Measurements from ENCODE around the gene DES. TPM values are rescaled to one million over a fixed set of nuclear protein-coding genes. Genes with fewer than 3 reads are reported as not detected.

DES gene
- total RNA-seq, 1 donor = 3.3 TPM

DNA sequence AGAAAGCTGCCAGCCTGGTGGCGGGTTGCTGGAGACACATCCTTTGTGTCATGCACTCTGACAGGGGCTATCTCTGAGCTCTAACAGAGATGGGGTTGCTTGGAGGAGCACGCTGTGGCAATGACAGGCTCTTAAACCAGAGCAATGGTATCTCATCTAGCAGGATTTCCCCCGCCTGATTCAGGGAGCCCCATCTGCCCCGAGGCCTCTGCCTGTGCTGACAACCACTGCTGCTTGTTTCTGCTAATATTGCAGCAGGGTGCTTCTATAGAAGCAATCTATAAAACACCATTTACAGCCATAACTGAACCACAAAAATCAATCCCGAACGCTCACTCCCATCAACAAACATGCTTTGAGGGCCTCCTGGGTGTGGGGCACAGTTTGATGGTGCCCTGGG lies 17.6 kb upstream of the DES start:
- TF ChIP-seq, protein P1, sequence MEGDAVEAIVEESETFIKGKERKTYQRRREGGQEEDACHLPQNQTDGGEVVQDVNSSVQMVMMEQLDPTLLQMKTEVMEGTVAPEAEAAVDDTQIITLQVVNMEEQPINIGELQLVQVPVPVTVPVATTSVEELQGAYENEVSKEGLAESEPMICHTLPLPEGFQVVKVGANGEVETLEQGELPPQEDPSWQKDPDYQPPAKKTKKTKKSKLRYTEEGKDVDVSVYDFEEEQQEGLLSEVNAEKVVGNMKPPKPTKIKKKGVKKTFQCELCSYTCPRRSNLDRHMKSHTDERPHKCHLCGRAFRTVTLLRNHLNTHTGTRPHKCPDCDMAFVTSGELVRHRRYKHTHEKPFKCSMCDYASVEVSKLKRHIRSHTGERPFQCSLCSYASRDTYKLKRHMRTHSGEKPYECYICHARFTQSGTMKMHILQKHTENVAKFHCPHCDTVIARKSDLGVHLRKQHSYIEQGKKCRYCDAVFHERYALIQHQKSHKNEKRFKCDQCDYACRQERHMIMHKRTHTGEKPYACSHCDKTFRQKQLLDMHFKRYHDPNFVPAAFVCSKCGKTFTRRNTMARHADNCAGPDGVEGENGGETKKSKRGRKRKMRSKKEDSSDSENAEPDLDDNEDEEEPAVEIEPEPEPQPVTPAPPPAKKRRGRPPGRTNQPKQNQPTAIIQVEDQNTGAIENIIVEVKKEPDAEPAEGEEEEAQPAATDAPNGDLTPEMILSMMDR (IDR thresholded peaks at IDR 0.05; ENCODE audit: insufficient read depth, low read length) = no peak
- DNase-seq (ENCODE audit: low read depth) = no peak
- H3K4me3 ChIP-seq (ENCODE audit: low read depth, low read length) = no peak overlapping the region

DNA sequence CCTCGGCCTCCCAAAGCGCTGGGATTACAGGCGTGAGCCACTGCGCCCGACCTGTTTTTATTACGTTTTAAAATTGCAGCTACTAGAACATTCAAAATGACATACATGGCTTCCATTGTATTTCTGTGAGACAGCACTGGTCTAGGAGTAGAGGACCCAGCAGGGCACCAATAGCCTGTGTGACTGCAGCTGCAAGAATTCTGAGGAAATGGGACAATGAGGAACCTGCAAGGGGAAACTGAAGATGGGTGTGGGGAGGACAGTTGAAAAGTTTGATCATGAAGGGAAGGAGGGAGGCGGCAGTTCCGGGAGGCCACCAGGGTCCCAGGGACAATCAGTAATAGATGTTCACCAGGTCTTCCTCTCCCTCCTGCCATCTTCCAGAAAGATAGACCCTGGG lies 16.6 kb upstream of the DES start:
- TF ChIP-seq, protein P1 (IDR thresholded peaks at IDR 0.05; ENCODE audit: insufficient read depth, low read length) = no peak
- DNase-seq (ENCODE audit: low read depth) = no peak
- no peak overlapping the region for H3K4me3 ChIP-seq (ENCODE audit: low read depth, low read length)

DNA sequence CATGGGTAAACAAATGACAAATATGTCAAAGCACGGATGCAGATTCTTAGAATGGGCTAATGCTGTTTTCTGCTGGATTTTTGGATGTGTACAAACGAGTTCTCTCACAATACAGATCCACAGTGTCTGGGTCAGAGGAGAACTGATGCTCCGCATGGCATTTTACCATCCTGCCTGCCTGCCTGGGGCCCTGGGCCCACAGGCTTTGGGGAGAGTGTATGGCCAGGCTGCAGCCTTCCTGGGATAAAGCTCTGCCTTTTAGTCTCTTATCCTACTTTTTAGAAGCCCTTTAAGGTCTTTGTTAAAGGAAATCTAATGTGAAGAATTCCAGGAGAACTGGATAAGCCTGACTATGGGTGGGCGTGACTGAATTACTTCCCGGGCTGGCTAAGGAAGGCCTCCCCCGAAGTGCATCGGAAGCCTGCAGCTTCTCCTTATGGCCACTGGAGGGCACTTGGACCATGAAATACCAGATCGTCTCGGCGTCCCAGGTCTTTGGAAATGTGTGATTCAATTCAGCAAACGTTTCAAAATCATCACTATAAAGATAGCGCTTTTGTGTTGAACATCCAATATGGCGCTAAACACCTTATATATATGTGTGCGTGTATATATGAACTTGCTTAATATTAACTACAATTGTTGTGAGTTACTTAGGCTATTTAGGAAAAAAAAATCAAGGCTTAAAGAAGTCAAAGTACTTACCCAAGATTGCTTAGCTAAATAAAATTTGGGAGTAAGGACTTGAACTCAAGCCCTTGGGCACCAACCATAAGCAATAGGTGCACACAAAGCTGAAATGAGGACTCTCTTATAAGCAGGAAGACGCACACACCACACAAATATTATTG lies 15.3 kb upstream of the DES start:
- DNase-seq (ENCODE audit: low read depth) = peak; percentile 92
- TF ChIP-seq, protein P1 (IDR thresholded peaks at IDR 0.05; ENCODE audit: insufficient read depth, low read length) = peak; percentile 97

DNA sequence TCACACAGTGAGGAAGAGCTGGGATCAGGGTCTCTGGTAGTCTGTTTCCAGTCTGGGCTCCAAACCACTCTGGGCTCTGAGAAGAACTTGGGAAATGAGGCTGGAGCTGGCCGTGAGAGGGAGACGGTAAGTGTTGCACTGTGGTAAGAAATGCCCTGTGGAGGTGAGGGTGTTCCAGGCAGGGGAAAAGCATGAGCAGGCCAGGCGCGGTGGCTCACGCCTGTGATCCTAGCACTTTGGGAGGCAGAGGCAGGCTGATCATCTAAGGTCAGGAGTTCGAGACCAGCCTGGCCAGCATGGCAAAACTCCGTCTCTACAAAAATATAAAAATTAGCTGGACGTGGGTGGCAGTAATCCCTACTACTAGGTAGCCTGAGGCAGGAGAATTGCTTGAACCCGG lies 14.3 kb upstream of the DES start:
- no peak for DNase-seq (ENCODE audit: low read depth)
- TF ChIP-seq, protein P1 (IDR thresholded peaks at IDR 0.05; ENCODE audit: insufficient read depth, low read length) = no peak
- H3K4me3 ChIP-seq (ENCODE audit: low read depth, low read length) = no peak overlapping the region

More for the DNA sequence above, 15.3 kb upstream of the DES start:
- H3K4me3 ChIP-seq (ENCODE audit: low read depth, low read length) = no peak overlapping the region

DNA sequence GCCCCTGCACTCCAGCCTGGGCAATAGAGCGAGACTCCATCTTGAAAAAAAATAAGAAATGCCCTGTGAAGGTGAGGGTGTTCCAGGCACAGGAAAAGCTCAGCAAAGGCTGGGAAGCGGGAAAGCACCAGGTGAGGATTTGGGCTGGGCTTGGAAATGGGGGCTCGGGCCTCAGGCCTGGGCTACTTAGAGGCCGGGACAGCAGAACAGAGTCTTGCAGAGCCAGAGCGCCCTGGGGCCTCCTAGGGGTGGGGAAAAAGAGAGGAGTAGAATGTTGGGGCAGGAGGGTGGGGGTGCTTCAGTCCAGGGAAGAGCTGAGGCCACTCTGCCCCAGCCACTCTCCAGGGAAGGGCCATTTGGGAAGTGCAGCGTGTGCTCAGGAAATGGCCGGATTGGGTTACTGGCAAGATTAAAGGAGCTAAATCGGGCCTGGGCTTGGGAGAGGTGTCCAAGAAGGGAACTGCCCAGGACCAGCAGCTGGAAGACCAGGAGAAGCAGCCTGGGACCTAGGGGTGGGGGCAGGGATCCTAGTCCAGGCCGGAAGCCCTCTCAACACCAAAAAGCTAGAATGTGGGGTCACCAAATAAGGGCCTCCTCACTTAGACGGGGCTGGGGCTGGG lies 13.8 kb upstream of the DES start:
- TF ChIP-seq, protein P1 (IDR thresholded peaks at IDR 0.05; ENCODE audit: insufficient read depth, low read length) = no peak
- no peak overlapping the region for H3K4me3 ChIP-seq (ENCODE audit: low read depth, low read length)
- no peak for DNase-seq (ENCODE audit: low read depth)

DNA sequence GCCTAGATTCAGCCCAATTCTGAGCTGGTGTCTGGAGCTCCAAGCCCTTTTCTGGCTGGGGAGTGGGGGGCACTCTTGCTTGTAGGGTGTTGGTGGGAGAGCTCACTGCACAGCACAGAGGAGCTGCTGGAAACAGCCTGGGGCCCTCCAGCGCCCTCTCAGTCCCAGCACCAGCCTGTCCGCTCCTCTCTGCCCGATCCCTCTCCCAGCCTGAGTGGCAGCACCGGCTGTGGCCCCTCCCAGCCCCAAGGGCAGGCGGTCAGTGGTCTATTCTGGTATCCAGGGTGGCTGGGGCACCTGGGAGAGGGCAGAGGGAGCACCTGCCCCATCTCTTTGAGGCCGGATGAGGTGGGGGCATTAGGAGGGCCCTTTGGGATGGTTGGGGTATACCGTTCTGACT lies 13.2 kb upstream of the DES start:
- no peak overlapping the region for H3K4me3 ChIP-seq (ENCODE audit: low read depth, low read length)
- DNase-seq (ENCODE audit: low read depth) = no peak
- TF ChIP-seq, protein P1 (IDR thresholded peaks at IDR 0.05; ENCODE audit: insufficient read depth, low read length) = no peak
